GM23338 (cell line): ENCODE results near the gene PGM1. TPM values are rescaled to one million over a fixed set of nuclear protein-coding genes. Genes with fewer than 3 reads are reported as not detected.
A peak's percentile ranks its signal among the peaks of the same experiment; 100 is the strongest.

Experiments
- ATAC-seq: fragments of 200-7000 bp; cut with Tn5 transposase; 3 replicates; pipeline ENCODE4 v1.9.1; 2020
- DNase-seq: peaks from one replicate; pipeline ENCODE4 v3.0.0-alpha.2; 2015; ENCODE audit warnings: low spot score
- H2AFZ ChIP-seq: fragments of 200-600 bp; sonication (generic); 2 replicates; pipeline ENCODE4 v1.8.0; 2016; ENCODE audit warnings: antibody characterized with exemption, mild to moderate bottlenecking, moderate library complexity
- H3F3A ChIP-seq: fragments of 200-600 bp; sonication (generic); replicated peaks from 2 replicates; pipeline ENCODE4 v1.8.0; 2017; ENCODE audit warnings: antibody characterized with exemption, mixed run types, low read depth
- H3K27ac ChIP-seq: fragments of 200-600 bp; sonication (generic); 2 replicates; pipeline ENCODE4 v1.6.1; 2016; ENCODE audit warnings: low read depth
- H3K27me3 ChIP-seq: fragments of 200-600 bp; sonication (generic); 2 replicates; pipeline ENCODE4 v1.8.0; 2016; ENCODE audit warnings: mild to moderate bottlenecking, mixed run types, moderate library complexity; ENCODE audit not compliant: insufficient read depth
- H3K36me3 ChIP-seq: fragments of 200-600 bp; sonication (generic); 2 replicates; pipeline ENCODE4 v1.8.0; 2016; ENCODE audit warnings: mild to moderate bottlenecking; ENCODE audit not compliant: insufficient read depth
- H3K4me1 ChIP-seq: fragments of 200-600 bp; sonication (generic); 2 replicates; pipeline ENCODE4 v1.8.0; 2016; ENCODE audit warnings: mild to moderate bottlenecking, moderate library complexity; ENCODE audit not compliant: insufficient read depth
- H3K4me2 ChIP-seq: fragments of 200-600 bp; sonication (generic); 2 replicates; pipeline ENCODE4 v1.7.1; 2017; ENCODE audit warnings: mixed run types
- H3K4me3 ChIP-seq: fragments of 200-600 bp; sonication (generic); 2 replicates; pipeline ENCODE4 v1.6.1; 2016; ENCODE audit warnings: mixed run types
- H3K79me2 ChIP-seq: fragments of 200-600 bp; sonication (generic); replicated peaks from 2 replicates; pipeline ENCODE4 v1.8.0; 2017; ENCODE audit warnings: mild to moderate bottlenecking; ENCODE audit not compliant: insufficient read depth
- H3K9me2 ChIP-seq: fragments of 200-600 bp; sonication (generic); 2 replicates; pipeline ENCODE4 v1.8.0; 2017; ENCODE audit not compliant: insufficient read depth
- H4K20me1 ChIP-seq: fragments of 200-600 bp; sonication (generic); replicated peaks from 2 replicates; pipeline ENCODE4 v1.8.0; 2017; ENCODE audit warnings: mild to moderate bottlenecking; ENCODE audit not compliant: insufficient read depth
- H3K27ac Mint-ChIP-seq: 2 replicates; pipeline ENCODE4 v1.8.0; 2020; ENCODE audit warnings: inconsistent platforms, mild to moderate bottlenecking, moderate library complexity, mixed read lengths
- H3K27me3 Mint-ChIP-seq: 3 replicates; pipeline ENCODE4 v1.8.0; 2022; ENCODE audit warnings: low read depth, mild to moderate bottlenecking, moderate library complexity, mixed read lengths, inconsistent platforms; ENCODE audit not compliant: insufficient read depth, poor library complexity
- H3K36me3 Mint-ChIP-seq: 3 replicates; pipeline ENCODE4 v1.8.0; 2021; ENCODE audit warnings: low read depth, mild to moderate bottlenecking, inconsistent platforms, moderate library complexity, mixed read lengths
- H3K4me1 Mint-ChIP-seq: 3 replicates; pipeline ENCODE4 v1.8.0; 2020; ENCODE audit warnings: mild to moderate bottlenecking, inconsistent platforms, mixed read lengths
- H3K4me3 Mint-ChIP-seq: 3 replicates; pipeline ENCODE4 v1.8.0; 2021; ENCODE audit warnings: moderate library complexity, mild to moderate bottlenecking, inconsistent platforms, mixed read lengths
- H3K9me3 Mint-ChIP-seq: 3 replicates; pipeline ENCODE4 v1.8.0; 2020; ENCODE audit warnings: moderate library complexity, mild to moderate bottlenecking, inconsistent platforms, mixed read lengths
- EZH2phosphoT487 ChIP-seq: fragments of 200-600 bp; sonication (generic); IDR thresholded peaks from one replicate; pipeline ENCODE4 v1.8.1; 2018; ENCODE audit warnings: antibody characterized with exemption; ENCODE audit not compliant: unreplicated experiment
- JUNB ChIP-seq: IDR thresholded peaks from one replicate; pipeline ENCODE4 v1.6.1; 2016; ENCODE audit warnings: antibody characterized with exemption; ENCODE audit not compliant: unreplicated experiment
- NANOG ChIP-seq: IDR thresholded peaks from 2 replicates; pipeline ENCODE4 v1.6.1; 2016; ENCODE audit warnings: antibody characterized with exemption, borderline replicate concordance
- POLR2AphosphoS5 ChIP-seq: IDR thresholded peaks from 2 replicates; pipeline ENCODE4 v1.6.1; 2016; ENCODE audit warnings: antibody characterized with exemption, low read depth
- ZNF114 ChIP-seq: fragments of 250-450 bp; sonication (Bioruptor Pico); IDR thresholded peaks from 2 replicates; pipeline ENCODE4 v1.5.0; 2020; ENCODE audit warnings: mild to moderate bottlenecking, moderate library complexity
- ZNF331 ChIP-seq: fragments of 250-450 bp; sonication (Bioruptor Pico); IDR thresholded peaks from 2 replicates; pipeline ENCODE4 v1.5.0; 2020; ENCODE audit warnings: low read depth, mild to moderate bottlenecking, moderate library complexity
- polyA plus RNA-seq: library from polyadenylated mRNA; unstranded; fragments of >200 nt; fragmentation: Nextera tagmentation; extraction: Ambion mirVana; gene quantifications from 2 replicates; pipeline ENCODE4 v1.2.1, GENCODE V29; 2016
- total RNA-seq: library from RNA; depleted of rRNA; stranded (reverse); fragments of >200 nt; shearing (Covaris generic); gene quantifications from 2 replicates; pipeline ENCODE4 v1.2.3, GENCODE V29; 2014
- TF ChIP-seq, protein P1 (sequence below), 2 experiments: fragments of 200-600 bp in 1 of 2; sonication (generic) in 1 of 2; conservative IDR thresholded peaks; 2 replicates each; pipeline versions ENCODE4 v1.5.1 to v1.6.1; 2016 to 2017; ENCODE audit warnings: antibody characterized with exemption in 2 of 2, low read depth in 2 of 2, mild to moderate bottlenecking in 2 of 2, moderate library complexity in 1 of 2

The PGM1 gene
- total and polyA plus RNA-seq, 2 experiments from 2014 or later = 20.9 to 71.9 TPM

DNA sequence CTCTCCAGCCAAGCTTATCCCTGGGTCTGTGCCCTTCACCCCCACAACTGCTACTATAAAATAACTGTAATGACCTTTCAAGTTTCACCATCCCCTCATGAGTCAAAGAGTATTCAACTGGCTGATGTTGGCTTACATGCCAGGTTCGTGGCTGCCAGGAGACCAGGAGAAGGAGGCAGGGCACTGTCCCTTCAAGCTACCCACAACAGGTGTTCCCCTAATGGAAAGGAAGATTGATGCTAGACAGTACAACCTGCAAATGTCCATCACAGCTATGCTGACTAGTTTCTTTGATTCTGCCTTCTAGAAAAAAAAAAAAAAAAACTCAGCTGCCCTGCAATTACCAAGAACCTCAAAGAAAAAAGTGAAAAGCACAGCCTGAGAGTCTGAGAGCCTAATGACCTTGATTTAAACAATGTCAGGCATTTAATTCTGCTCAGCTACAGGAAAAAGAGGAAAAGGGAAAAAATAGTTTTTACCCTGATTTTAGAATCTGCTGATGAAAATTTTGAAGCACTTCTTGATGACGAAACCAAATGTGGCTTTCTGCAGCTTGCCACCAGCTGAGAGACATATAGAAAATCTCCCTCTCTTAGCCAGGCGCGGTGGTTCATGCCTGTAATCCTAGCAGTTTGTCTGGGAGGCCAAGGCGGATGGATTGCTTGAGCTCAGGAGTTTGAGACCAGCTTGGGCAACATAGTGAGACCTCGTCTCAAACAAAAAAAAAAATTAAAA lies 97.9 kb downstream of the PGM1 start:
- H2AFZ ChIP-seq = no peak overlapping the region
- no peak overlapping the region for H3K27ac ChIP-seq
- no peak overlapping the region for H3K4me2 ChIP-seq
- no peak for DNase-seq
- no peaks in the 10 kb centered on the region for H3K4me1 ChIP-seq
- Mint-ChIP-seq H3K27ac (no peak overlapping the region), H3K27me3 (peaks cover 2% of the 10 kb centered on the region), H3K36me3 (no peaks in the 10 kb centered on the region), H3K4me3 (no peak overlapping the region), H3K4me1 (peaks cover 8% of the 10 kb centered on the region; the same call in 2 of the 3 replicates), H3K9me3 (no peaks in the 10 kb centered on the region)
- ATAC-seq = peak; percentile 28; the same call in 1 of the 3 replicates
- H3K79me2 ChIP-seq = no peaks in the 10 kb centered on the region
- H4K20me1 ChIP-seq = no peaks in the 10 kb centered on the region
- TF ChIP-seq EZH2phosphoT487 = no peak
- no peak for TF ChIP-seq ZNF331 (CRISPR knock-in tag)
- TF ChIP-seq POLR2AphosphoS5 = no peak
- TF ChIP-seq NANOG = no peak
- TF ChIP-seq ZNF114 (CRISPR knock-in tag) = no peak
- H3K4me3 ChIP-seq = no peak overlapping the region
- H3K9me2 ChIP-seq = no peaks in the 10 kb centered on the region; the same call in 1 of the 2 replicates
- no peaks in the 10 kb centered on the region for H3K36me3 ChIP-seq
- no peaks in the 10 kb centered on the region for H3K27me3 ChIP-seq
- H3F3A ChIP-seq = no peaks in the 10 kb centered on the region

DNA sequence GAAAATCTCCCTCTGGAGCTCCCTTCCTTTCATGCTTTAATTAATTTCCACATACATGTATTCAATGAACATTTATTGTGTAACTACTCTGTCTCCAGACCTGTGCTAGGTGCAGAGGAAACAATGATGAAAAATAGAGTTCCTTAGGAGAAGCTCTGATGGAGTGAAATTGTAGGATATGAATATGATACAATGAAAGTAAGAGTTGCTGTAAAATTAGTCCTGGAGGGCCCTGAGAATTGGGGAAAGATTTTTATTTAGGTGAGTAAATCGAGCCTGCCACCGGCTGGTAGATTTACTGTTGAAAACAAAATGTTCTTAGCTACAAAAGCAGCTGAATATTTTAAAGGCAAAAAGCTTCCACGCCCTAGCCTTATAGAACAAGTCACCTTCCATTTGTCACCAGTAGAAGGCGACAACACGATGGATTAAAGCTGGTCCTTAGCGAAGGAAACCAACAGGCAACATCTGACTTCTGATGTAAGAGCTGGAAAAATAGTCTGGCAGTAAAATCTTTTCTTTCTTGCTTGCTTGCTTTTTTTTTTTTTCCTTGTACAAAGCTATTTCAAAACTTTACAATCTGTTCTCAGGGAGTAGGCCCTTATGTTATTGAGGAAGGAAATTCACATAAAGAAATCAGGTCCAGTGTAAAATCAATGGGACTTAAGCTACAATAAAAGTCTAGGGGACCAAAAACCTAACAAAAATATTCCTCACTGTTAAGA lies 98.7 kb downstream of the PGM1 start:
- ATAC-seq = peak; percentile 94
- H3K9me3 Mint-ChIP-seq = no peaks in the 10 kb centered on the region

More for the DNA sequence above, 98.7 kb downstream of the PGM1 start:
- no peaks in the 10 kb centered on the region for H4K20me1 ChIP-seq
- H3K27me3 ChIP-seq = no peaks in the 10 kb centered on the region
- H3F3A ChIP-seq = no peaks in the 10 kb centered on the region
- no peaks in the 10 kb centered on the region; the same call in 1 of the 2 replicates for H3K9me2 ChIP-seq
- Mint-ChIP-seq H3K4me3 (no peak overlapping the region), H3K4me1 (peaks cover 8% of the 10 kb centered on the region; the same call in 2 of the 3 replicates), H3K27ac (peak overlapping the region; percentile 93), H3K27me3 (peaks cover 2% of the 10 kb centered on the region), H3K36me3 (no peaks in the 10 kb centered on the region)
- TF ChIP-seq EZH2phosphoT487 = no peak
- no peak for TF ChIP-seq ZNF331 (CRISPR knock-in tag)
- no peak for TF ChIP-seq JUNB
- TF ChIP-seq, protein P1, sequence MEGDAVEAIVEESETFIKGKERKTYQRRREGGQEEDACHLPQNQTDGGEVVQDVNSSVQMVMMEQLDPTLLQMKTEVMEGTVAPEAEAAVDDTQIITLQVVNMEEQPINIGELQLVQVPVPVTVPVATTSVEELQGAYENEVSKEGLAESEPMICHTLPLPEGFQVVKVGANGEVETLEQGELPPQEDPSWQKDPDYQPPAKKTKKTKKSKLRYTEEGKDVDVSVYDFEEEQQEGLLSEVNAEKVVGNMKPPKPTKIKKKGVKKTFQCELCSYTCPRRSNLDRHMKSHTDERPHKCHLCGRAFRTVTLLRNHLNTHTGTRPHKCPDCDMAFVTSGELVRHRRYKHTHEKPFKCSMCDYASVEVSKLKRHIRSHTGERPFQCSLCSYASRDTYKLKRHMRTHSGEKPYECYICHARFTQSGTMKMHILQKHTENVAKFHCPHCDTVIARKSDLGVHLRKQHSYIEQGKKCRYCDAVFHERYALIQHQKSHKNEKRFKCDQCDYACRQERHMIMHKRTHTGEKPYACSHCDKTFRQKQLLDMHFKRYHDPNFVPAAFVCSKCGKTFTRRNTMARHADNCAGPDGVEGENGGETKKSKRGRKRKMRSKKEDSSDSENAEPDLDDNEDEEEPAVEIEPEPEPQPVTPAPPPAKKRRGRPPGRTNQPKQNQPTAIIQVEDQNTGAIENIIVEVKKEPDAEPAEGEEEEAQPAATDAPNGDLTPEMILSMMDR (conservative IDR thresholded peaks at IDR 0.05; ENCODE audit: low read depth in 2 of 2) = peak; percentile 92 to 95
- TF ChIP-seq POLR2AphosphoS5 = no peak
- H2AFZ ChIP-seq = no peak overlapping the region
- H3K4me1 ChIP-seq = no peaks in the 10 kb centered on the region
- no peak overlapping the region for H3K4me2 ChIP-seq
- no peak overlapping the region for H3K27ac ChIP-seq
- H3K79me2 ChIP-seq = no peaks in the 10 kb centered on the region
- H3K4me3 ChIP-seq = no peak overlapping the region
- peak; percentile 92 for DNase-seq
- no peaks in the 10 kb centered on the region for H3K36me3 ChIP-seq
